Measurements from ENCODE around the gene CILP.
A peak's percentile ranks its signal among the peaks of the same experiment; 100 is the strongest.

The CILP gene

GRCh38 chr15:65165875-65166274 lies 45.4 kb downstream of the CILP start:
- Mint-ChIP-seq H3K4me1 (no peaks in the 10 kb centered on the region), H3K36me3 (ENCODE audit: low read depth) (peaks cover 43% of the 10 kb centered on the region), H3K27me3 (ENCODE audit: low read depth, poor library complexity) (no peaks in the 10 kb centered on the region), H3K9me3 (no peaks in the 10 kb centered on the region), H3K4me3 (no peak overlapping the region), H3K27ac (peak overlapping the region; percentile 51)
- TF ChIP-seq CTCF (IDR thresholded peaks at IDR 0.05) = no peak
- DNase-seq = no peak

GRCh38 chr15:65164139-65164538 lies 47.1 kb downstream of the CILP start:
- no peaks in the 10 kb centered on the region for H3K4me1 Mint-ChIP-seq
- DNase-seq = no peak
- TF ChIP-seq CTCF (IDR thresholded peaks at IDR 0.05) = no peak
- H3K4me3 Mint-ChIP-seq = no peak overlapping the region
- H3K36me3 Mint-ChIP-seq (ENCODE audit: low read depth) = peaks cover 33% of the 10 kb centered on the region
- no peaks in the 10 kb centered on the region for H3K27me3 Mint-ChIP-seq (ENCODE audit: low read depth, poor library complexity)
- no peak overlapping the region for H3K27ac Mint-ChIP-seq
- H3K9me3 Mint-ChIP-seq = no peaks in the 10 kb centered on the region

GRCh38 chr15:65163041-65163440 lies 48.2 kb downstream of the CILP start:
- Mint-ChIP-seq H3K9me3 (no peaks in the 10 kb centered on the region), H3K4me1 (no peaks in the 10 kb centered on the region), H3K27ac (no peak overlapping the region), H3K4me3 (no peak overlapping the region), H3K27me3 (ENCODE audit: low read depth, poor library complexity) (no peaks in the 10 kb centered on the region), H3K36me3 (ENCODE audit: low read depth) (peaks cover 29% of the 10 kb centered on the region)
- DNase-seq = no peak
- TF ChIP-seq CTCF (IDR thresholded peaks at IDR 0.05) = no peak

GRCh38 chr15:65156692-65157091 lies 54.6 kb downstream of the CILP start:
- no peaks in the 10 kb centered on the region for H3K9me3 Mint-ChIP-seq

GRCh38 chr15:65154720-65155119 lies 56.6 kb downstream of the CILP start:
- Mint-ChIP-seq H3K36me3 (ENCODE audit: low read depth) (peaks cover 62% of the 10 kb centered on the region), H3K4me3 (no peak overlapping the region), H3K27ac (no peak overlapping the region), H3K9me3 (no peaks in the 10 kb centered on the region), H3K27me3 (ENCODE audit: low read depth, poor library complexity) (no peaks in the 10 kb centered on the region), H3K4me1 (no peaks in the 10 kb centered on the region)
- DNase-seq = no peak
- TF ChIP-seq CTCF (IDR thresholded peaks at IDR 0.05) = no peak

More at GRCh38 chr15:65156692-65157091, 54.6 kb downstream of the CILP start:
- Mint-ChIP-seq H3K4me3 (no peak overlapping the region), H3K4me1 (no peaks in the 10 kb centered on the region), H3K27ac (no peak overlapping the region), H3K36me3 (ENCODE audit: low read depth) (peaks cover 49% of the 10 kb centered on the region), H3K27me3 (ENCODE audit: low read depth, poor library complexity) (no peaks in the 10 kb centered on the region)
- no peak for DNase-seq
- TF ChIP-seq CTCF (IDR thresholded peaks at IDR 0.05) = no peak

GRCh38 chr15:65147902-65148301 lies 63.4 kb downstream of the CILP start:
- Mint-ChIP-seq H3K4me1 (no peaks in the 10 kb centered on the region), H3K27ac (peak overlapping the region; percentile 47), H3K9me3 (no peaks in the 10 kb centered on the region), H3K4me3 (no peak overlapping the region), H3K36me3 (ENCODE audit: low read depth) (peaks cover 28% of the 10 kb centered on the region), H3K27me3 (ENCODE audit: low read depth, poor library complexity) (no peaks in the 10 kb centered on the region)
- no peak for DNase-seq
- TF ChIP-seq CTCF (IDR thresholded peaks at IDR 0.05) = no peak
